ENCODE results near the gene LITAFD.

The LITAFD gene

GRCh38 chr16:8926827-8927226 lies 44.7 kb downstream of the LITAFD start:
- in situ Hi-C loops (cut with MboI; ENCODE audit: low pct_unique_long_range_greater_than_20kb, low sequenced_read_pairs, unreplicated experiment) = no loop called here
- DNase-seq (ENCODE audit: low spot score) = no peak
- TF ChIP-seq CTCF (IDR thresholded peaks at IDR 0.05; ENCODE audit: extremely low read depth, insufficient read depth, missing control alignments) = no peak

- no peak for DNase-seq (ENCODE audit: low spot score)
- in situ Hi-C loops (cut with MboI; ENCODE audit: low pct_unique_long_range_greater_than_20kb, low sequenced_read_pairs, unreplicated experiment) = no loop called here
- TF ChIP-seq CTCF (IDR thresholded peaks at IDR 0.05; ENCODE audit: extremely low read depth, insufficient read depth, missing control alignments) = no peak
These were observed 46.4 kb downstream of the LITAFD start for GRCh38 chr16:8928467-8928957.

DNA sequence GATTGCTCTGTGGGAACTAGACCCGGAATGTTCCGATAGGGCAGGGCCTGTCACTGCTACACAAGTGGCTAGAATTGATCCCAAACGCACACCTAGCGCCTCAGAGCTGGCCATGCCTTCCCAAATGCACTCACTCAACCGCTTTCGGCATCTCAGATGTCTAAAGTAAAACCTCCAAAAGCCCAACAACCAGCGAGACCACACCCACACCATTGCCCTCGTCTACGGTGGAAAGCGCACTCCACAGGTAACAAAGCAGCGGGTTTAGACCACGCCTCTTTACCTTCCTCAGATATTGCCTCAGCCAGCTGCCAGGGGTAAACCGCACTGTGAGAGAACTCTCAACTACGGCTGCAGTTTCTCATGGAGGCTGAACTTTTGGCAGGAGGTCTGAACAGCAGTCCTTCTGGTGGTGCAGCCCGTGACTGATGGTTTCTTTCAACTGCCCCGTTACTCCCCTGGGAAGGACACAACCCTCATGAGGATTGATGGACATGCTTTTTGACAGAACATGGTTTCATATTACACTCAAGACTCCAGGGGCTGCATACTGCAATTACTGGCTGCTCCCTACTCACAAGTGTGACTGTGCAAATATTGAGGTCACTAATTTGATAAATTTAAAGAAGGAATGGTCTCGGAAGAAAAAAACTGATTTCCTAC lies 47.1 kb downstream of the LITAFD start:
- TF ChIP-seq CTCF (IDR thresholded peaks at IDR 0.05; ENCODE audit: extremely low read depth, insufficient read depth, missing control alignments) = no peak
- in situ Hi-C loops (cut with MboI; ENCODE audit: low pct_unique_long_range_greater_than_20kb, low sequenced_read_pairs, unreplicated experiment) = no loop called here
- no peak for DNase-seq (ENCODE audit: low spot score)

DNA sequence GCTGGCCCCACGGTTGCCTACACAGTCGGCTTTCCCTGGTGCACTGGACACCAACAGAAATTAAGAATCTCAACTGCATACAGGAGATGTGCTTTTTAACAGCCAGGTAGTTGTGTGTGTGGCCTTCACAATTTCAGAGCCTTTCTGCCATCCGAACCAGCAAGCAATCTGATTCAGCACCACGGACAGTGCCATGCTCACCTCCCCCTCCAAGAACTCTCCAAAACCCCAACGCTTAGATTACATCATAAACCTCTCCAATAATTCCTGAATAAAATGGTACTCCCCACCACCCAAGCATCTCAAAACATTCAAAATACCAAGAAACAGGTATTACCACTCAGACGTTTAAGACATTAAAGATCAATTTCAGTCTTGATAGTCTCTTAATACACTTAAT lies 49.7 kb downstream of the LITAFD start:
- TF ChIP-seq CTCF (IDR thresholded peaks at IDR 0.05; ENCODE audit: extremely low read depth, insufficient read depth, missing control alignments) = no peak
- in situ Hi-C loops (cut with MboI; ENCODE audit: low pct_unique_long_range_greater_than_20kb, low sequenced_read_pairs, unreplicated experiment) = no loop called here
- no peak for DNase-seq (ENCODE audit: low spot score)

DNA sequence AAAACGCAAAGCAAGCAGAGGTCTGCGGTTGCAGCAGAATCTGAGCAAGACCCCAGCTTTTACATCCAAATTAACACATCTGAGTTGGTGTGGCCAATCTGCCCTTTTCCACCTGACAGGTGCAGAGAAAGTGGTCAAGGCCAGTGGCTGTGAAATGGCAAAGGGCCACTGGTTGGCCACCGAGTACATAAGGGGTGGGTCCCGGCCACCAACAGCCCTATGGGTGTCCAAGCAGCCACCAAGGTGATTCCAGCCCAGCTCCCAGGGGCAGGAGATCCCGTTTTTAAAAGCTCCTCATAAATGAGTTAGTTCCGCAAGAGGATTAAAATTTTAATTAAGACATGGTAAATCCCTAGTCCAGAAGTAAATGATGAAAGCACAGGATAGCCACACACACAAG lies 52.5 kb downstream of the LITAFD start:
- DNase-seq (ENCODE audit: low spot score) = no peak
- TF ChIP-seq CTCF (IDR thresholded peaks at IDR 0.05; ENCODE audit: extremely low read depth, insufficient read depth, missing control alignments) = no peak
- in situ Hi-C loops (cut with MboI; ENCODE audit: low pct_unique_long_range_greater_than_20kb, low sequenced_read_pairs, unreplicated experiment) = no loop called here
